Airway epithelial cell (primary cell): ENCODE measurements around the gene MOCS1. TPM values are rescaled to one million over a fixed set of nuclear protein-coding genes. Genes with fewer than 3 reads are reported as not detected.

Source experiments
- total RNA-seq: library from RNA; depleted of rRNA; stranded (reverse); fragments of >200 nt; gene quantifications from 2 replicates; pipeline ENCODE4 v1.2.3, GENCODE V29; 2015

MOCS1 gene
- 3.4 and 4.2 TPM in 2 replicates for total RNA-seq

DNA sequence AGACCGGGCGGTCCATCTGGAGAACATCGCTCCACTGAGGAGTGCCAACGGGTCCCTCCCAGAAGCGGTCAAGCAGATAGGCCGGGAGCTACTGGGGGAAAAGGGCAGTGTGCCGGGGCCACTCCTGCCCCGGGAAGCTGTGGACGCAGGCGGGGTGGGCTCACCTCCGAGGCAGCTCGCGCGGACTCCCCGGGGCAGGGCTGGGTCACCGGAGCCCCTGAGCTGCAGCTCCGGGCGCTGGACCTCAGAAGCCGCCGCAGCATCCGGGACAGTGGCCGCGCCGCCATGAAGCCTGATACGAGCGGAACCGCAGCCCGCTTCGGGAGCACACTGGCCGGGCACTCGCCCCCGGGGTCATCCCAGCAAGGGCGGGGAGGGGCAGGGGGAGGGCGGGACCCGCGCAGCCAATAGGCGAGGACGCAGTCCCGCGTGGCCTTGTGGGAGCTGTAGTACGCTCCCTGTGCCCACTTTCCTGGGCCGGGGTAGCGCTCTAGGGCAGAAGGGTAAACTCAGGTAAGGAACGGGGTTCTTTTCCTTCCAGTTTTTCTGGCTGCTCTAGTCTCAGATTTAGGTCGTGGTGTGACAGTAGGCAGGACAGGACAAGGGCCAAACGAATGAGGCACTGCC, at the start of gene MOCS1:
Gene MOCS1 (minus strand): TSS at position 332 of the 627 bp plus-strand sequence. CDS start 45 bp downstream, at position 287.

Other genes starting within 250 kb of the MOCS1 start
- gene KIF6, start 209.1 kb downstream of the MOCS1 start, total RNA-seq, result not detected in 2 replicates
- under 0.01 and 1.9 TPM in 2 replicates for gene DAAM2, start 142.1 kb downstream of the MOCS1 start, total RNA-seq